ENCODE measurements around the gene WDR4.

- TF ChIP-seq CTCF (IDR thresholded peaks at IDR 0.05; ENCODE audit: low read depth, low read length): no peak
- TF ChIP-seq MAX (IDR thresholded peaks at IDR 0.05; ENCODE audit: low read depth, low read length): no peak
- no peak for TF ChIP-seq POLR2A (IDR thresholded peaks at IDR 0.05; ENCODE audit: extremely low read depth, insufficient read length)
- no peak for TF ChIP-seq MYC (IDR thresholded peaks at IDR 0.05; ENCODE audit: low read depth, low read length)
Observed at GRCh38 chr21:42809171-42809570, 70.2 kb downstream of the WDR4 start.
